Heart left ventricle (tissue), 16 donors: ENCODE measurements around the gene SOX9. TPM values are rescaled to one million over a fixed set of nuclear protein-coding genes. Genes with fewer than 3 reads are reported as not detected.

Experiments
- ATAC-seq, 4 donors: fragments of 200-7000 bp; cut with Tn5 transposase; one replicate each; pipeline ENCODE4 v1.9.1; 2020 to 2022; ENCODE audit warnings: moderate library complexity in 4 of 4, mild to moderate bottlenecking in 3 of 4, moderate number of reproducible peaks in 1 of 4
- DNase-seq, 5 donors: peaks; one replicate each; pipeline ENCODE4 v3.0.0-alpha.2; 2020
- H3K27ac ChIP-seq, 12 donors: fragments of 200-600 bp; sonication (generic) in 4 of 12; one replicate each; pipeline versions ENCODE4 v1.5.0 to v1.8.0; 2016 to 2022; ENCODE audit warnings: mild to moderate bottlenecking in 2 of 12
- H3K27me3 ChIP-seq, 9 donors: fragments of 200-600 bp; sonication (generic) in 2 of 9; one replicate each; pipeline versions ENCODE4 v1.5.1 to v1.8.0; 2016 to 2022; ENCODE audit warnings: mild to moderate bottlenecking in 3 of 9
- H3K36me3 ChIP-seq, 9 donors: fragments of 200-600 bp; sonication (generic) in 2 of 9; one replicate each; pipeline versions ENCODE4 v1.5.0 to v1.8.0; 2018 to 2022; ENCODE audit warnings: mild to moderate bottlenecking in 2 of 9
- H3K4me1 ChIP-seq, 12 donors: fragments of 200-600 bp; sonication (generic) in 4 of 12; one replicate each; pipeline versions ENCODE4 v1.5.0 to v1.8.0; 2016 to 2022; ENCODE audit warnings: mild to moderate bottlenecking in 3 of 12
- H3K4me3 ChIP-seq, 12 donors: fragments of 200-600 bp; sonication (generic) in 4 of 12; one replicate each; pipeline versions ENCODE4 v1.5.0 to v1.8.0; 2017 to 2022; ENCODE audit warnings: mild to moderate bottlenecking in 9 of 12, moderate library complexity in 4 of 12
- H3K9me3 ChIP-seq, 12 donors: fragments of 200-600 bp; sonication (generic) in 4 of 12; one replicate each; pipeline versions ENCODE4 v1.5.0 to v1.8.0; 2016 to 2022; ENCODE audit warnings: mild to moderate bottlenecking in 1 of 12
- POLR2A ChIP-seq, 2 donors: fragments of 450-650 bp; IDR thresholded peaks; one replicate each; pipeline ENCODE4 v1.6.1; 2017; ENCODE audit warnings: antibody characterized with exemption in 2 of 2, mild to moderate bottlenecking in 2 of 2, moderate library complexity in 2 of 2
- WGBS, 4 donors: extraction: QIAGEN DNeasy Blood & Tissue Kit in 2 of 4; methylation state at CpG; one replicate each; pipeline versions ENCODE4 v1.1.5 to v1.1.7; 2013 to 2018; 5-methylcytosine and 5-hydroxymethylcytosine counted together
- intact Hi-C, 10 donors: fragments of 100-400 bp; cut with DNase I; formaldehyde crosslinking; loops; one replicate each; pipeline versions ENCODE4 v1.11.1 to v1.14.2; 2022
- polyA plus RNA-seq, 2 donors: library from polyadenylated mRNA; stranded (reverse); fragments of 200-250 nt; gene quantifications; one replicate each; pipeline ENCODE4 v1.2.3, GENCODE V29; 2013
- total RNA-seq, 9 donors: library from RNA; depleted of rRNA in 2 of 9; stranded (reverse); fragments of >200 nt in 2 of 9; fragmentation: NEBNext Ultra II Directional in 3 of 9; extraction: Animal tissue kit (Norgen Biotek cat#: 25700) in 3 of 9; gene quantifications; one replicate each; pipeline versions ENCODE4 v1.1.0 to v1.2.4, GENCODE V29; 2016 to 2023
- TF ChIP-seq, protein P1 (sequence below), 12 donors: fragments of 200-600 bp; sonication (generic) in 4 of 12; IDR thresholded peaks; one replicate each; pipeline versions ENCODE4 v1.5.0 to v1.8.0; 2018 to 2022; ENCODE audit warnings: antibody characterized with exemption in 12 of 12, mild to moderate bottlenecking in 5 of 12
- donor health status: ischemic (EF 13 %, LVEDD 7.1; RV severe dilation, severe dysfunction).
- donor health status: healthy with polysubstance abuse.
- donor health status: DM: no; HTN: yes; CAD: no.
- donor health status: DM: no; HTN: no; CAD: no.
- donor health status: ischemic (EF 25% LVEDD 6.9; RV normal size, moderate dysfunction).
- donor health status: ischemic (EF 25% LVEDD 5.7; RV mildly dilated, moderate dysfunction).
- donor health status: healthy.
- donor health status: DM: yes; HTN: yes; CAD: no.
- donor health status: ischemic (EF 35%, LVEDD 5.7; RV mildly dilated, moderate dysfunction).
- donor health status: nonischemic (EF 11% LVEDD 7.7; RV severe dilation, severe dysfunction).
- donor health status: DM: yes; HTN: yes; CAD: no.
- donor health status: PGD.
- donor health status: ischemic (EF 29% LVEDD 5.4; RV normal size, mild dysfunction).
- donor health status: nonischemic (EF 23%, LVEDD 6.1; RV moderate dilation, normal function).

Gene SOX9
- total and polyA plus RNA-seq, 11 donors: 7.6 to 19.7 (median 12.8) TPM

DNA sequence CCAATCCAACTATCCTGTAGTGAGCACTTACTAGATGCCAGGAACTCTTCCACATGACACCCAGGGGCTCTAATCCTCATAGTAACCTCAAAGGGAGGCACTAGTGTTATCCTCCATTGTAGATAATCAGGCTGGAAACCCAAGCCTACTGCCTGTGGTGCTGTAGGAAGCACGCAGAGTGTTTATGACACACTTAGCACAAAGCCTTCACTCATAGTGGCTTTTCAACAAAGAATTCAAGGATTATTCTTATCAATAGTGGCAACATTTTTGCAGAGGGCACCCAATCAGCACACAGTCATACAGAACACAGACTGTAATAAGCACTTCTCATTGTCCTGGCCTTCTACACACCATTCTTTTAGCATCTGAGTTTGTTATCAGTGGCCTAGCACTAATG is 18.5 kb upstream of the SOX9 start:
- Histone ChIP-seq H3K36me3 (no peaks in the 10 kb centered on the region), H3K4me1 (peaks cover 0 to 8% (median 0%) of the 10 kb centered on the region in 12 donors), H3K4me3 (no peak overlapping the region), H3K27me3 (peaks cover 0 to 4% (median 0%) of the 10 kb centered on the region in 9 donors), H3K9me3 (no peaks in the 10 kb centered on the region), H3K27ac (no peak overlapping the region)
- DNase-seq (no peak), ATAC-seq (no peak)
- intact Hi-C loops: loop anchor here in 1 of 10 donors (10.0 kb wide), 1 partner anchor 432 kb away; no protein-coding TSS in a partner anchor
- 20 to 80% (median 65%) methylated on average over 1 of the region's 1 CpG for WGBS, 4 donors
- TF ChIP-seq, protein P1, sequence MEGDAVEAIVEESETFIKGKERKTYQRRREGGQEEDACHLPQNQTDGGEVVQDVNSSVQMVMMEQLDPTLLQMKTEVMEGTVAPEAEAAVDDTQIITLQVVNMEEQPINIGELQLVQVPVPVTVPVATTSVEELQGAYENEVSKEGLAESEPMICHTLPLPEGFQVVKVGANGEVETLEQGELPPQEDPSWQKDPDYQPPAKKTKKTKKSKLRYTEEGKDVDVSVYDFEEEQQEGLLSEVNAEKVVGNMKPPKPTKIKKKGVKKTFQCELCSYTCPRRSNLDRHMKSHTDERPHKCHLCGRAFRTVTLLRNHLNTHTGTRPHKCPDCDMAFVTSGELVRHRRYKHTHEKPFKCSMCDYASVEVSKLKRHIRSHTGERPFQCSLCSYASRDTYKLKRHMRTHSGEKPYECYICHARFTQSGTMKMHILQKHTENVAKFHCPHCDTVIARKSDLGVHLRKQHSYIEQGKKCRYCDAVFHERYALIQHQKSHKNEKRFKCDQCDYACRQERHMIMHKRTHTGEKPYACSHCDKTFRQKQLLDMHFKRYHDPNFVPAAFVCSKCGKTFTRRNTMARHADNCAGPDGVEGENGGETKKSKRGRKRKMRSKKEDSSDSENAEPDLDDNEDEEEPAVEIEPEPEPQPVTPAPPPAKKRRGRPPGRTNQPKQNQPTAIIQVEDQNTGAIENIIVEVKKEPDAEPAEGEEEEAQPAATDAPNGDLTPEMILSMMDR (IDR thresholded peaks at IDR 0.05): no peak
- TF ChIP-seq POLR2A (IDR thresholded peaks at IDR 0.05): no peak

DNA sequence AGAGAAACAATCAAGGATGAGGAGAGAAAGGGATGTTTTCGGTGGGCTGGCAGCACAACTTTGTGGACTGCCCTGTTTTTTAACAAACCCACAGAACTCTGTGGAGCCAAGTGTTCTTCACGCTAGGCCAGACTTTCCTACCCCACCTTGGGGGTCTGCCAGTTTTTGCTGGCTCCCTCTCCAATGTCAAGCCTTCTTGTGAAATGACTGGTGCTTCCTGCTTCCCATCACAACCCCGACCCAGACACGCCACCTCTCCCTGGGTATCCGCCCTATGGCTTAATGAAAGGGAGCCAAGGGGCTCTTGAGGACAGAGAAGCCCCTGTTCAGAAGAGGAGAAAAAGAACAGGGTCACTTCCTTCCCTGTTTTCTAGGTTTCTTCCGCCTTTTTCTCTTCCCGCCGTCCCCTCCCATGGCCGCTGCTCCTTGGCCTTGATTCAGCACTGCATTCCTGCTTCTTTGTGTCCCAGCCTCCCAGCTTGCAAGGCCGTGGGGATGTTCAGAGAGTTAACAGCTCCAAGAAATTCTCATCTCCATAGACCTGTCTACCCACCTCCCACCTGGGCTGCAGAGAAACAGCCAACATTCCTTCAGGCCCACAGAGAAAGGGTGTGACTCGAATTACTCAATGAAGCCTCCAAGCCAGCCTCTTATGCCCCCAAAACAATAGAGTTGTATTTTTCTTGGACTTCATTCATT is 16.5 kb upstream of the SOX9 start:
- no peak overlapping the region for H3K4me3 ChIP-seq
- peaks cover 0 to 8% (median 0%) of the 10 kb centered on the region in 12 donors for H3K4me1 ChIP-seq
- H3K27ac ChIP-seq: no peak overlapping the region
- peak in 1 of 5 donors; percentile 47 for DNase-seq
- 59 to 72% (median 66%) methylated on average over 11 of the region's 11 CpGs for whole genome bisulfite sequencing, 4 donors
- no peaks in the 10 kb centered on the region for H3K36me3 ChIP-seq
- ATAC-seq: peak in 2 of 4 donors; percentile 45 to 62
- no peaks in the 10 kb centered on the region for H3K9me3 ChIP-seq
- H3K27me3 ChIP-seq: peaks cover 0 to 4% (median 0%) of the 10 kb centered on the region in 9 donors
- TF ChIP-seq, protein P1 (IDR thresholded peaks at IDR 0.05): no peak
- intact Hi-C loops: loop anchor here in 1 of 10 donors (10.0 kb wide), 1 partner anchor 430 kb away; no protein-coding TSS in a partner anchor

DNA sequence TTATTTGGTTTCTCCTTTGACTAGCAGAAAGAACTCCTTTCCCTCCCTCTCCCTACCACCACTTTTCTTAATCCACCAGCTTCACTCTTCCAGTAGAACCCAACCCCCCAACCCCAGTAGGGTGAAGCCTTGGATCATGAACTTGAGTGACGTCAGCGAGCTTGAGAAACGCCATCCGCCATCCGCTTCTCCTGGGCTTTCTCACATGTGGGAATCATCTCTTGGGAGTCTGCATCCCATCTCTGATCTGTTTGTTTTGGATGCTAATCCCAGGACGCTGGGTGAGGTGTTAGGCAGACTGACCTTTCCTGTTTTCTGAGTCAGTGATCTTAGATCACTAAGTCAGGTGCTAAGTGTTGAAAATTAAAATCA is 16.0 kb upstream of the SOX9 start:
- Histone ChIP-seq H3K27me3 (peaks cover 0 to 4% (median 0%) of the 10 kb centered on the region in 9 donors), H3K4me1 (peaks cover 0 to 8% (median 0%) of the 10 kb centered on the region in 12 donors), H3K4me3 (no peak overlapping the region), H3K27ac (no peak overlapping the region), H3K9me3 (no peaks in the 10 kb centered on the region), H3K36me3 (no peaks in the 10 kb centered on the region)
- 46 to 60% (median 54%) methylated on average over 6 of the region's 6 CpGs for WGBS, 4 donors
- intact Hi-C loops: loop anchor here in 1 of 10 donors (10.0 kb wide), 1 partner anchor 430 kb away; no protein-coding TSS in a partner anchor
- TF ChIP-seq POLR2A (IDR thresholded peaks at IDR 0.05): no peak
- TF ChIP-seq, protein P1 (IDR thresholded peaks at IDR 0.05): no peak
- ATAC-seq: peak in 2 of 4 donors; percentile 39 to 76
- DNase-seq: peak in 1 of 5 donors; percentile 41

DNA sequence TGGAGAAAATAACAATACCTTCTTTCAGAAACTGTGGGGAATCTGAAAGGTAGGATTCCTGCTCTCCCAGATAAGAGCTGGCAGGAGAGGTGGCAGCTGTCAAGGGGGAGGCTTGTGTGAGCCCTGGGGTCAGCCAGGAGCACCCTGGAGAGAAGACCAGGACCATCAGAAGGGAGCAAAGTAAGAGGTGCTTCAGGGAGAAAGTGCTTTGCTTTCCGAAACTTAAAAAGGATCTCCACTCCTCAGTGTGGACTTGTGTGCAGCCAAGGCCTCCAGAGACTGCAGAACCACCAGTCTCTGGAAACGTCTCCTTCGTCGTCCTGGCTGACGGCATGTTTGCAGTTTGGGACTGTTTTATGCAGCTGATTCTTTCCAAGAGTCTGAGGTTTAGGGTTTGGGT is 13.7 kb upstream of the SOX9 start:
- H3K4me1 ChIP-seq: peaks cover 0 to 8% (median 0%) of the 10 kb centered on the region in 12 donors
- H3K36me3 ChIP-seq: no peaks in the 10 kb centered on the region
- no peak overlapping the region for H3K4me3 ChIP-seq
- no peaks in the 10 kb centered on the region for H3K9me3 ChIP-seq
- TF ChIP-seq POLR2A (IDR thresholded peaks at IDR 0.05): no peak
- TF ChIP-seq, protein P1 (IDR thresholded peaks at IDR 0.05): no peak
- WGBS, 4 donors: 70 to 73% (median 73%) methylated on average over 5 of the region's 5 CpGs
- peaks cover 0 to 5% (median 0%) of the 10 kb centered on the region in 9 donors for H3K27me3 ChIP-seq
- DNase-seq: no peak
- intact Hi-C loops: loop anchor here in 1 of 10 donors (10.0 kb wide), 1 partner anchor 428 kb away; no protein-coding TSS in a partner anchor
- no peak for ATAC-seq
- no peak overlapping the region for H3K27ac ChIP-seq
